HG02973 (cell line): ENCODE results near the gene DECR2.
"Not testable (repeated sequence)": the region's sequence is repeated elsewhere in the genome, so short reads cannot be mapped to it uniquely, and the experiment has no call there.

Experiments used
- ATAC-seq: cut with Tn5 transposase; IDR thresholded peaks from one replicate; pipeline ENCODE4 v1.9.1; 2021; ENCODE audit warnings: moderate library complexity; ENCODE audit not compliant: unreplicated experiment

Gene DECR2

DNA sequence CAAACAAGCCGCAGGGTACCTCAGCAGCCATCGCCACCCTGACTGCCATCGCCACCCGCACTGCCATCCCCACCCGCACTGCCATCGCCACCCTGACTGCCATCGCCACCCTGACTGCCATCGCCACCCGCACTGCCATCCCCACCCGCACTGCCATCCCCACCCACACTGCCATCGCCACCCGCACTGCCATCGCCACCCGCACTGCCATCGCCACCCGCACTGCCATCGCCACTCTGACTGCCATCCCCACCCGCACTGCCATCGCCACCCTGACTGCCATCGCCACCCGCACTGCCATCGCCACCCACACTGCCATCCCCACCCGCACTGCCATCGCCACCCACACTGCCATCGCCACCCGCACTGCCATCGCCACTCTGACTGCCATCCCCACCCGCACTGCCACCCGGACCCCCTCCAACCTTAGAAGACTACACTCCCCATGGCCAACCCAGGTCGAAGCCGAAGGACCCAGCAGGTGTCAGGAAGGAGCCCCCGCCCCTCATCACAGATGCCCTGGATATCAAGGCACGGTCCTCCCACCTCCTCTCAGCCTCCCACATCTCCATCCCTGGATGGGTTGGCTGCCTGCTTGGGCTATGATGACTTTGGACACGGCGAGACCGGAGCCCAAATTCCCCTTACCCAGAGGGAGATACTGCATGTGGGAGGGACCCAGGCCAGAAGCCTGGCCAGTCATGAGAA is 23.4 kb upstream of the DECR2 start:
- not testable (repeated sequence) for ATAC-seq

- ATAC-seq: no peak
These were observed 22.9 kb upstream of the DECR2 start for GRCh38 chr16:378821-379182.

DNA sequence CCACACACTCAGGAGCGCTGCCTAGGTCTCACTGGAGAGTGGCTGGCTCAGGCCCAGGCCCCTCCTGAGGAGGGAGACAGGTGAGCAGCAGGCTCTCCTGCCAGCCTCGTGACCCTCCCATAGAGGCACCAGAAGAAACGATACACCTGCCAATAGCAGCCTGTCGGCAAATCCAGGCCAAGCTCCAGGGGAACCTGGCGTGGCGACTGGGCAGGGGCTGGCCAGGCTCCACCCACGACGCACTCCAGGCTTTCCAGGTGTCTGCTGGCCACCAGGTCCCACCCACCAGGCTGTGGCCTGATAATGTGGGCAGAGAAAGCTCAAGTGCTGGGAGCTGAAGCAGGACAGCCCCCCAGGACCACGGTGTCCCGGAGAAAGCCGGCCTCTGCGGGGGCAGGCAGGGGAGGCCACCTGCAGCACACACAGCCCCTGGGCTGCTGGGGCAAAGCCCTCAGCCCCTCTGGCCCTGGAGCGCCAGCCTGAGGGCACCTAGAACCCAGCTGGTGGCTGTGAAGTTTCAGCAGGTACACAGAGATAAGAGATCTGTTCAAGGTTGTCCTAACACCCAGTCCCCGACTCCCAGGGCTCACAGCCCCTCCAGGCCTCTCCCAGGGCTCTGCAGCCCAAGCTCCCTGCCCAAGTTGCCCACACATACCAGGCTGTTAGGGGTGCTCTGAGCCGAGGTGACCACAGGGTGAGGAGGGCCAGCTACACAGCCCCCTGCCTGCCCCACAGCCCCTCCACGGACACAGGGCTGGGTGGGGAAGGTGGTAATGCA is 22.3 kb upstream of the DECR2 start:
- no peak for ATAC-seq

GRCh38 chr16:379961-380761 is 21.5 kb upstream of the DECR2 start:
- no peak for ATAC-seq

DNA sequence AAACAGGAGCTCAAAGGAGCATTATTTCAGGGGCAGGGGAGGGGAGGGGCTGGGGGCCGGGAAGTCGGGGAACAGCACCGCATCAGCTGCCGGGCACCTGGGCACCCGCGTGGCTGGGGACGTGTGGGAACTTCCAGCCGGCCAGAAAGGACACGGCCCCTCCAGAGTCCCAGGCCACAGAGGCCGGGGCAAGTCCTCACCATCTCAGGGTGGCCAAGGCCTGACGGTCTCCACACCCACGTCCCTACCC is 21.0 kb upstream of the DECR2 start:
- ATAC-seq: no peak

GRCh38 chr16:381012-381788 is 20.5 kb upstream of the DECR2 start:
- ATAC-seq: no peak

DNA sequence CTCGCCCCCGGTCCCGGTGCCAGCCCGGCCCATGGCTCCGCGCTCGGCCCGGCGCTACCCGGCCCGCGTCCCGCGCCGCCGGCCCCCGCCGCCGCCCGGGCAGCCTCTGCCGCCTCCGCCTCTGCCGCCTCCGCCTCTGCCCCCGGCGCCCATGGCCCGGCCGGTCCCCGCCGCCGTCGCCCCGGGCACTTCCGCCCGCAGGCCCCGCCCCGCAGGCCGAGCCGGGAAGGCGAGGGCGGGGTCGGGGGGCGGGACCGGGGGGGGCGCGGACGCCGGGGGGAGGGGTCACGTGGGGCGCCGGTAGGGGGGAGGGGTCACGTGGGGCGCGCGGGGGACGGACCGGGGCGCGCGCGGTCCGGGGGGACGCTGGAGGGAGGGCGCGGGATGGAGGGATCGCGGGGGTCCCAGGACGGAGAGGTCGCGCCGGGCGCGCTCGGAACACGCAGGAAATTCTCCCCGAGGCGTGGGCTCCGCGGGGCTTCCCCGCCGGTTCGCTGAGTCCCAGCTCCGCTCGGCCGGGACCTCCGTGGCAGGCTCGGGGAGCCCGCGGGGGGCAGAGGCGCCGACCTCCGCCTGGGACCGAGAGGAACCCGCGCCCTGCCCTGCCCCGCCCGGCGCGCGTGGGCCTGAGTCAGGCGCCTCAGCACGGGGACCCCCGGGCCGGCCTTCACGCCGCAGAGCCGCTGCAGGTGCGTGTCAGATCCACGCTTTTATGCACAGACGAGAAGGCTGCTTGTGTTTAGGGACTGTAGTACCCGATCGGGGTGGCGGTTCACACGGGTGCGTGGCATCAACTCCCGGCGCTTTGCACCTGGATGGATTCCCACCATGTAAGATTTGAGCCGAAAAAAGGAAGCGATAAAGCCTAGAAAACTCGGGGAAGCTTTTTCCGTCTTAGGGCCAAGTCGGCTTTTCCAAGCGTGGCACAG is 19.6 kb upstream of the DECR2 start, which contains the start of gene PGAP6:
Gene PGAP6, minus strand, starts transcription at position 190 of the 929 bp plus-strand sequence. Its CDS starts 157 bp downstream, at position 33.
- ATAC-seq: no peak

DNA sequence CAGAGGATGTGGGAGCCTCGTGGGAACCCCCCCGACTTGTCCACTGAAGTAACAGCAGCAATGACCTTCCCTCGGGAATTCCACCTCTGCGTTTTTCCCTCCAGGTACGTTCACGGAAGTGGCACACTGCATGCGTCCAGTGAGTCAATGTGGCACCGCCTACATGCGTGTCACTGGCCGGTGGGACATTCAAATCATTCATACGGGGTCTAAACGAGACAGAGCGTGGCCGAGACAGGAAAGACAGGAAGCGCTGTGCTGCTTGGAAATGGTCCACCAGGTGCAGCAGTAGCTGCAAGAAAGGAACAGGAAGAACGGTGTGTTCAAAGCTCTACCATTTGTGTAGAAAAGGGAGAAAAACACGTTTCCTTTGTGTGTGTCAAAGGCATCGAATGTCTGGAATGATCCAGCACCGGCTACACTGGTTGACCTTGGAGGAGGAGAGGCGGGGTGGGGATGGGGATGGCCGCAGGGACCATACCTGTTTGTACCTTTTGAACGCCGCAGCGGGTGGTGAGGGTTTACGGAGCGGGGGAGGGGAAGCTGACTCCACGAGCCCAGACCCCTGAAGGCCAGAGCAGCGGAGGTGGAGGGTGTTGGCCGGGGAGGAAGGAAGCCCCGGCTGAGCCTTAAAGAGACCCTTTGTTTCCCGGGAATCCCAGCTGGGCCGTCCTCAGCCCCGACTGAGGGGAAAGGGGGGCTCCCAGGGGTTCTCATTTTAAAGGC is 18.2 kb upstream of the DECR2 start:
- ATAC-seq: no peak

DNA sequence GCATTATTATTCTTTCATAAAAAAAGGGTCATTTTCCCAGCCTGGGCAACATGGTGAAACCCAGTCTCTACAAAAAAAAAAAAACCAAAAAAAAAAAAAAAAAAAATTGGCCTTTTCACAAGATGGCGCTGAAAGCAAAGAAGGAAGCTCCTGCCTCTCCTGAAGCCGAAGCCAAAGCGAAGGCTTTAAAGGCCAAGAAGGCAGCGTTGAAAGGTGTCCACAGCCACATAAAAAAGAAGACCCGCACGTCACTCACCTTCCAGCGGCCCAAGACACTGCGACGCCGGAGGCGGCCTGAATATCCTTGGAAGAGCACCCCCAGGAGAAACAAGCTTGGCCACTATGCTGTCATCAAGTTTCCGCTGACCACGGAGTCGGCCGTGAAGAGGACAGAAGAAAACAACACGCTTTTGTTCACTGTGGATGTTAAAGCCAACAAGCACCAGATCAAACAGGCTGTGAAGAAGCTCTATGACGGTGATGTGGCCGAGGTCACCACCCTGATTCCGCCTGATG is 15.0 kb upstream of the DECR2 start:
- ATAC-seq: no peak

- not testable (repeated sequence) for ATAC-seq
These were observed 13.7 kb upstream of the DECR2 start for GRCh38 chr16:387761-388666.

GRCh38 chr16:389352-389751 is 12.3 kb upstream of the DECR2 start:
- ATAC-seq: no peak

- ATAC-seq: no peak
These were observed 9.8 kb upstream of the DECR2 start for GRCh38 chr16:391885-392335.

DNA sequence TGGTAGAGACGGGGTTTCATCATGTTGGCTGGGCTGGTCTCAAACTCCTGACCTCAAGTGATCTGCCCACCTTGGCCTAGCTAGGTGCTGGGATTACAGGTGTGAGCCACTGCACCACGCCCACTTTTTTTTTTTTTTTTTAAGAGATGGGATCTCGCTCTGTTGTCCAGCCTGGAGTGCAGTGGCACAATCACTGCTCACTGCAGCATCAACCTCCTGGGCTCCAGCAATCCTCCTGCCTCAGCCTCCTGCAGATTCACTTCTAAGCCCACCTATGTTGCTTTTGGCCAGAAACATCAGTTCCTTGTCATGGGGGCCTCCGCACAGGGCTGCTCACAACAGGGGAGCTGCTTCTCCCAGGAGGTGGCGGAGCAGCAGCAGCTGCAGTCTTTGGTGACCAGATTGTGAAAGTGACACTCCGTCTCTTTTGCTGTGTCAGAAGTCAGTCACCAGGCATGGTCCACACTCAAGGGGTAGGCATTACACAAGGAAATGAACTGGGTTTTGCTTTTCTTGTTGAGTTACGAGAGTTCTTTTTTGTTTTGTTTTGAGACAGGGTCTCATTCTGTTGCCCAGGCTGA is 9.1 kb upstream of the DECR2 start:
- no peak for ATAC-seq

DNA sequence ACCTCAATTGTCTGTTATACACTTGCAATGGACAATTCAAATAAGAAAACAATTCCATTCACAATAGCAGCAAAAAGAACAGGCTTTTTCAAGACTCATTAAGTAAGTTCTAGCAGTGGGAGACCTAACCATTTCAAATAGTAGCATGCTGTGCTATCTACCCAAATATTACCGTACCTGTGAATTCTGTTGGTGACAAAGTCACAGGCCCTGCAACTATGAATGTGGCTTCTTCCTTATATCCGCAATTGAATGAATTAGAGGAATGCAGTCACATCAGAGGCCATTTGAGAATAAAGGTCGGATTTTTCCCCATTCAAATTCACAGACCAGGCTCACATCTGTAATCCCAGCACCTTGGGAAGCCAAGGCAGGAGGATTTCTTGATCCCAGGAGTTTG is 5.5 kb upstream of the DECR2 start:
- ATAC-seq: no peak

DNA sequence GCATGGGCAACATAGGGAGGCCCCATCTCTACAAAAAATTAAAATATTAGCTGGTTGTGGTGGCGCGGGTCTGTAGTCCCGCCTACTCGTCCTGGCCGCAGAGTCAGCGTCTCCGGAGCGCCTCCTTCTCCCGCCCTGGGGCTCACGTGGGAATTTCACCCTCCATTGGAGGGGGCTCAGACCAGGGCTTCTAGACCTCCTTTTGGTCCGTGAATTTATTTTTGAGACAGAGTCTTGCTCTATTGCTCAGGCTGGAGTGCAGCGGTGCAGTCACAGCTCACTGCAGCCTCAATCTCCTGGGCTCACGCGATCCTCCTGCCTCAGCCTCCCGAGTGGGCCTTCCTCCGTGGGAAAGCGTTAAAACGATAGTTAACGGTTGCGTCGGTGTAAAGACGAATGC is 5.1 kb upstream of the DECR2 start:
- no peak for ATAC-seq

DNA sequence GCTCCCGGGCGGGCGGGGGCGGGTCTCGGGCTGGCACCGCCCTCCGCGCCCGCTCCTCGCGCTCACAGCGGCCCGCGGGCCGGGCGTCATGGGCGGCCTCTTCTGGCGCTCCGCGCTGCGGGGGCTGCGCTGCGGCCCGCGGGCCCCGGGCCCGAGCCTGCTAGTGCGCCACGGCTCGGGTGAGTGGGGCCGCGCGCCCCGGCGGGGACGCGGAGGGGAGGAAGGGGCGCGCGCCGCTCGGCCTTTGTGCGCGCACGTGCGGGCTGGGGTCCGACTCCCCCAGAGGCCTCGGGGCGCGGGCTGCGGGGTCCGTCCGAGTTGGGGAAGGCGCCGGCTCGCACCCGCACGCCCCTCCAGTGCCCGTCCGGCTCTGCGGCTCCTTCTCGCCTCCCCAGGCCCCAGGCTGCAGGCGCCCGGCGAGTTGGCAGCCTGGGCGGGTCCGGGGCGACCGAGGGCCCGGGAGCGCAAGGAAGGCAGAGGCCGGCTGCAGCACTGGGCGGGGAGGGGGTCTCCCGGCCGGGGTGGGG is 4.5 kb upstream of the DECR2 start, which contains the start of gene NME4:
Gene NME4, plus strand, starts transcription at position 65 of the 527 bp plus-strand sequence. Its CDS starts 24 bp downstream, at position 89.
- ATAC-seq: no peak

- no peak for ATAC-seq
These were observed 3.9 kb upstream of the DECR2 start for GRCh38 chr16:397736-398332.
